IMR-90 (cell line): ENCODE measurements around the gene MOB3B. TPM values are rescaled to one million over a fixed set of nuclear protein-coding genes. Genes with fewer than 3 reads are reported as not detected.

Experiments
- ATAC-seq: fragments of 200-7000 bp; cut with Tn5 transposase; 2 replicates; pipeline ENCODE4 v1.9.1; 2020; ENCODE audit warnings: low read depth, mild to moderate bottlenecking, moderate library complexity
- BruUV-seq: library from RNA; stranded (reverse); fragments of 400-500 nt; replicated peaks from 2 replicates; lab custom pipeline; 2021; lab: Mats Ljungman, UMichigan
- CTCF ChIA-PET: fragments of 300-600 bp; formaldehyde crosslinking; extraction: SDS; loops from one replicate; lab custom pipeline; 2021; ENCODE audit warnings: antibody characterized with exemption; lab: Yijun Ruan, JAX
- POLR2A ChIA-PET: fragments of 300-600 bp; sonication (Branson Sonifier 250); formaldehyde crosslinking; loops from one replicate; lab custom pipeline; 2022; ENCODE audit warnings: antibody characterized with exemption; ENCODE audit not compliant: unreplicated experiment; lab: Charles Lee
- DNase-seq: peaks from one replicate; pipeline ENCODE4 v3.0.0; 2013
- H2AFZ ChIP-seq: replicated peaks from 2 replicates; pipeline ENCODE3; 2013; ENCODE audit warnings: low read length, mild to moderate bottlenecking; ENCODE audit not compliant: poor library complexity
- H2AK5ac ChIP-seq: 2 replicates; pipeline ENCODE4 v1.6.1; 2013; ENCODE audit warnings: low read depth, low read length, inconsistent platforms
- H2AK9ac ChIP-seq: replicated peaks from 2 replicates; pipeline ENCODE3; 2013; ENCODE audit warnings: mild to moderate bottlenecking, low read depth, low read length, moderate library complexity; ENCODE audit not compliant: poor library complexity
- H2BK120ac ChIP-seq: 2 replicates; pipeline ENCODE4 v1.6.1; 2013; ENCODE audit warnings: low read depth, low read length, inconsistent platforms
- H2BK15ac ChIP-seq: 3 replicates; pipeline ENCODE4 v1.6.1; 2013; ENCODE audit warnings: low read depth, low read length, inconsistent platforms
- H2BK20ac ChIP-seq: 2 replicates; pipeline ENCODE4 v1.6.1; 2013; ENCODE audit warnings: low read depth, mild to moderate bottlenecking, inconsistent platforms, low read length, moderate library complexity
- H2BK5ac ChIP-seq: 2 replicates; pipeline ENCODE4 v1.6.1; 2013; ENCODE audit warnings: mild to moderate bottlenecking, low read depth, low read length, inconsistent platforms; ENCODE audit not compliant: poor library complexity, severe bottlenecking
- H3K14ac ChIP-seq: replicated peaks from 2 replicates; pipeline ENCODE4 v1.6.1; 2013; ENCODE audit warnings: low read depth, low read length, inconsistent platforms
- H3K18ac ChIP-seq: 2 replicates; pipeline ENCODE4 v1.6.1; 2013; ENCODE audit warnings: low read depth, low read length, control low read depth
- H3K23ac ChIP-seq: 2 replicates; pipeline ENCODE4 v1.6.1; 2013; ENCODE audit warnings: low read depth, low read length, inconsistent platforms
- H3K27ac ChIP-seq: 2 replicates; pipeline ENCODE4 v1.5.1; 2013; ENCODE audit warnings: mild to moderate bottlenecking, control low read depth, low read length; ENCODE audit not compliant: insufficient read depth
- H3K27me3 ChIP-seq: 2 replicates; pipeline ENCODE4 v1.6.1; 2013; ENCODE audit warnings: low read length; ENCODE audit not compliant: control insufficient read depth, insufficient read depth
- H3K36me3 ChIP-seq: 2 replicates; pipeline ENCODE4 v1.6.1; 2013; ENCODE audit warnings: low read length, mixed read lengths; ENCODE audit not compliant: control insufficient read depth, insufficient read depth
- H3K4ac ChIP-seq: 2 replicates; pipeline ENCODE4 v1.6.1; 2013; ENCODE audit warnings: low read depth, low read length, inconsistent platforms
- H3K4me1 ChIP-seq: 2 replicates; pipeline ENCODE4 v1.6.1; 2013; ENCODE audit warnings: low read length, mixed read lengths; ENCODE audit not compliant: control insufficient read depth, insufficient read depth
- H3K4me2 ChIP-seq: 2 replicates; pipeline ENCODE4 v1.6.1; 2013; ENCODE audit warnings: low read depth, mild to moderate bottlenecking, control low read depth, low read length, moderate library complexity
- H3K4me3 ChIP-seq: 2 replicates; pipeline ENCODE4 v1.5.1; 2013; ENCODE audit warnings: low read depth, mild to moderate bottlenecking, control low read depth, low read length, moderate library complexity; ENCODE audit not compliant: insufficient read depth
- H3K56ac ChIP-seq: 2 replicates; pipeline ENCODE4 v1.6.1; 2013; ENCODE audit warnings: low read length, inconsistent platforms; ENCODE audit not compliant: insufficient read depth; ENCODE audit errors: extremely low read depth
- H3K79me1 ChIP-seq, 2 experiments: 2 replicates each; pipeline ENCODE4 v1.6.1; 2013; ENCODE audit warnings: low read length in 2 of 2, inconsistent platforms in 1 of 2, low read depth in 1 of 2
- H3K9ac ChIP-seq: 2 replicates; pipeline ENCODE4 v1.6.1; 2013; ENCODE audit warnings: low read depth, low read length, control low read depth
- H3K9me1 ChIP-seq: 2 replicates; pipeline ENCODE4 v1.6.1; 2013; ENCODE audit warnings: low read length, inconsistent platforms; ENCODE audit not compliant: insufficient read depth
- H3K9me3 ChIP-seq: 2 replicates; pipeline ENCODE4 v1.6.1; 2013; ENCODE audit warnings: low read length; ENCODE audit not compliant: control insufficient read depth, insufficient read depth
- H4K20me1 ChIP-seq: 2 replicates; pipeline ENCODE4 v1.6.1; 2013; ENCODE audit warnings: low read length, inconsistent platforms; ENCODE audit not compliant: insufficient read depth
- H4K5ac ChIP-seq: 2 replicates; pipeline ENCODE4 v1.6.1; 2013; ENCODE audit warnings: mild to moderate bottlenecking, low read depth, low read length, control low read depth
- H4K8ac ChIP-seq, 2 experiments: 2 replicates each; pipeline ENCODE4 v1.6.1; 2013; ENCODE audit warnings: low read depth in 2 of 2, low read length in 2 of 2, control low read depth in 1 of 2, inconsistent platforms in 1 of 2
- H4K91ac ChIP-seq: 2 replicates; pipeline ENCODE4 v1.6.1; 2013; ENCODE audit warnings: low read depth, low read length, inconsistent platforms; ENCODE audit not compliant: insufficient read depth
- BHLHE40 ChIP-seq: fragments of 150-350 bp; IDR thresholded peaks from 2 replicates; pipeline ENCODE4 v1.6.1; 2016; ENCODE audit warnings: mild to moderate bottlenecking, low read depth, low read length
- CHD1 ChIP-seq: IDR thresholded peaks from 2 replicates; pipeline ENCODE4 v1.6.1; 2012; ENCODE audit warnings: low read depth, low read length, improper control_type of control experiment
- NFE2L2 ChIP-seq: fragments of 150-350 bp; IDR thresholded peaks from 2 replicates; pipeline ENCODE4 v1.6.1; 2016; ENCODE audit warnings: low read depth, mild to moderate bottlenecking, low read length
- RAD21 ChIP-seq: IDR thresholded peaks from 2 replicates; pipeline ENCODE4 v1.6.1; 2012; ENCODE audit warnings: low read length, improper control_type of control experiment
- SMC3 ChIP-seq: fragments of 150-350 bp; IDR thresholded peaks from 2 replicates; pipeline ENCODE4 v1.6.1; 2016; ENCODE audit warnings: low read depth, mild to moderate bottlenecking, antibody characterized with exemption, low read length, moderate library complexity
- WGBS, 2 experiments: methylation state at CpG; one replicate each; pipeline versions ENCODE4 v1.1.5 to v1.1.7; 2013; ENCODE audit warnings: missing lambda C conversion rate in 2 of 2; ENCODE audit not compliant: insufficient read length in 1 of 2; ENCODE audit errors: extremely low coverage in 2 of 2; 5-methylcytosine and 5-hydroxymethylcytosine counted together
- dilution Hi-C: fragments of 300-500 bp; cut with HindIII; formaldehyde crosslinking; loops from one replicate; pipeline ENCODE4 v1.14.3; 2018; ENCODE audit warnings: low sequenced_read_pairs; ENCODE audit not compliant: unreplicated experiment
- in situ Hi-C: fragments of 300-500 bp; cut with MboI; formaldehyde crosslinking; loops from 3 replicates; pipeline ENCODE4 v1.14.3; 2019; ENCODE audit warnings: low sequenced_read_pairs, inconsistent platforms, mixed read lengths
- intact Hi-C: fragments of 100-400 bp; cut with micrococcal nuclease; formaldehyde crosslinking; loops from 2 replicates; pipeline ENCODE4 v1.10.0; 2022
- polyA plus RNA-seq, 3 experiments: library from polyadenylated mRNA; depleted of rRNA; stranded (reverse); fragments of >200 nt; gene quantifications; 2 replicates each; pipeline ENCODE4 v1.2.3, GENCODE V29; 2012; ENCODE audit warnings: low replicate concordance in 1 of 3
- total RNA-seq: library from RNA; depleted of rRNA; stranded (reverse); fragments of >200 nt; gene quantifications from 2 replicates; pipeline ENCODE4 v1.2.3, GENCODE V29; 2012

Gene MOB3B
- total and polyA plus RNA-seq, 2 of the 4 experiments (the other 2 are of a cell fraction), result under 0.01 to 0.02 TPM

- no peak overlapping the region for H3K9ac ChIP-seq
- CTCF ChIA-PET, result no interaction called here
These were observed 137.2 kb downstream of the MOB3B start for GRCh38 chr9:27392451-27392850.

More at GRCh38 chr9:27392451-27392850, 137.2 kb downstream of the MOB3B start:
- H3K4me3 ChIP-seq, result no peak overlapping the region
- no peak overlapping the region for H4K8ac ChIP-seq
- no peaks in the 10 kb centered on the region for H3K79me1 ChIP-seq
- no peak overlapping the region for H2BK120ac ChIP-seq
- ATAC-seq (no peak), DNase-seq (no peak)
- in situ Hi-C loops, result no loop called here
- intact Hi-C loops, result loop anchor here (2.0 kb wide), 1 partner anchor 20 kb away; no protein-coding TSS in a partner anchor
- no peak overlapping the region for H3K14ac ChIP-seq
- H3K4me1 ChIP-seq, result no peaks in the 10 kb centered on the region
- H2AK9ac ChIP-seq, result no peak overlapping the region
- no peaks in the 10 kb centered on the region for H3K9me1 ChIP-seq
- no peak overlapping the region for H3K4me2 ChIP-seq
- H2BK20ac ChIP-seq, result no peak overlapping the region
- TF ChIP-seq RAD21 (no peak), BHLHE40 (no peak), CHD1 (no peak), NFE2L2 (no peak), SMC3 (no peak)
- no peak overlapping the region for H2BK15ac ChIP-seq
- H2BK5ac ChIP-seq, result no peak overlapping the region
- H3K4ac ChIP-seq, result no peak overlapping the region
- BruUV-seq, result no TSS peak
- no peak overlapping the region for H2AK5ac ChIP-seq
- WGBS, 2 experiments, result 75% methylated on average over 2 of the region's 4 CpGs; no CpG with 5 or more reads in 1 of the 2 experiments
- no peak overlapping the region for H3K18ac ChIP-seq
- no peak overlapping the region for H3K27ac ChIP-seq
- POLR2A ChIA-PET, result no interaction called here
- no peaks in the 10 kb centered on the region for H3K27me3 ChIP-seq
- H3K56ac ChIP-seq, result no peak overlapping the region
- dilution Hi-C loops, result no loop called here
- H4K91ac ChIP-seq, result no peak overlapping the region
- H3K36me3 ChIP-seq, result no peaks in the 10 kb centered on the region
- no peak overlapping the region for H2AFZ ChIP-seq
- H4K20me1 ChIP-seq, result no peaks in the 10 kb centered on the region
- no peak overlapping the region for H3K23ac ChIP-seq
- no peak overlapping the region for H4K5ac ChIP-seq
- no peaks in the 10 kb centered on the region for H3K9me3 ChIP-seq
